GM21390 (cell line): ENCODE measurements around the gene RBP3.

Experiments
- ATAC-seq: cut with Tn5 transposase; IDR thresholded peaks from one replicate; pipeline ENCODE4 v1.9.1; 2021; ENCODE audit not compliant: unreplicated experiment

Gene RBP3

GRCh38 chr10:47348138-47348651 is at the start of gene RBP3:
Gene RBP3 (plus strand): TSS chr10:47348363. CDS start chr10:47348485, 122 bp downstream.
- no peak for ATAC-seq

GRCh38 chr10:47298715-47299114 is 49.4 kb upstream of the RBP3 start:
- no peak for ATAC-seq

GRCh38 chr10:47299611-47300428 is 48.3 kb upstream of the RBP3 start, which contains the start of gene GDF10:
Gene GDF10 (plus strand): TSS chr10:47300197. CDS start chr10:47300652, 455 bp downstream.
- no peak for ATAC-seq

GRCh38 chr10:47300429-47300931 is 47.7 kb upstream of the RBP3 start:
- ATAC-seq: no peak

- no peak for ATAC-seq
Measured at GRCh38 chr10:47301833-47302232, 46.3 kb upstream of the RBP3 start.

GRCh38 chr10:47303105-47303504 is 45.1 kb upstream of the RBP3 start:
- ATAC-seq: no peak

GRCh38 chr10:47303866-47304265 is 44.3 kb upstream of the RBP3 start:
- no peak for ATAC-seq

- ATAC-seq: no peak
Measured at GRCh38 chr10:47305566-47305965, 42.6 kb upstream of the RBP3 start.

- ATAC-seq: no peak
Measured at GRCh38 chr10:47306387-47307210, 41.6 kb upstream of the RBP3 start.

GRCh38 chr10:47307381-47307780 is 40.8 kb upstream of the RBP3 start:
- ATAC-seq: no peak

- no peak for ATAC-seq
Measured at GRCh38 chr10:47308775-47309174, 39.4 kb upstream of the RBP3 start.

- ATAC-seq: no peak
Measured at GRCh38 chr10:47309408-47310089, 38.6 kb upstream of the RBP3 start.

- ATAC-seq: no peak
Measured at GRCh38 chr10:47310090-47310505, 38.1 kb upstream of the RBP3 start.

GRCh38 chr10:47311193-47311931 is 36.8 kb upstream of the RBP3 start:
- ATAC-seq: no peak

GRCh38 chr10:47311932-47312662 is 36.1 kb upstream of the RBP3 start:
- ATAC-seq: no peak

- ATAC-seq: no peak
Measured at GRCh38 chr10:47312663-47312995, 35.5 kb upstream of the RBP3 start.

- ATAC-seq: no peak
Measured at GRCh38 chr10:47314416-47314970, 33.7 kb upstream of the RBP3 start.

GRCh38 chr10:47315421-47315820 is 32.7 kb upstream of the RBP3 start:
- ATAC-seq: no peak

- no peak for ATAC-seq
Measured at GRCh38 chr10:47316131-47316530, 32.0 kb upstream of the RBP3 start.
